H1 (cell line): ENCODE measurements around the gene MOB2. TPM values are rescaled to one million over a fixed set of nuclear protein-coding genes. Genes with fewer than 3 reads are reported as not detected.

Experiments
- CTCF ChIA-PET: fragments of 300-600 bp; sonication (Branson Sonifier 250); formaldehyde crosslinking; loops from one replicate; lab custom pipeline; 2021; ENCODE audit not compliant: partially characterized antibody; lab: Charles Lee
- POLR2A ChIA-PET: fragments of 300-600 bp; sonication (Branson Sonifier 250); formaldehyde crosslinking; loops from one replicate; lab custom pipeline; 2021; ENCODE audit warnings: inconsistent platforms; ENCODE audit not compliant: partially characterized antibody; lab: Charles Lee
- DNase-seq, 2 experiments: peaks; one replicate each; pipeline versions ENCODE4 v3.0.0 to v3.0.0-alpha.2; 2010 to 2022; ENCODE audit warnings: low spot score in 2 of 2, low read depth in 1 of 2, mixed read lengths in 1 of 2
- FAIRE-seq: peaks from 2 replicates; lab custom pipeline; 2011; peaks lifted over from hg19 to GRCh38; lab: Jason Lieb, UNC
- H2AFZ ChIP-seq: 2 replicates; pipeline ENCODE4 v1.8.1; 2012; ENCODE audit warnings: low read length, inconsistent platforms
- H2AK5ac ChIP-seq: 2 replicates; pipeline ENCODE4 v1.6.1; 2013; ENCODE audit warnings: low read depth, low read length
- H2BK120ac ChIP-seq: replicated peaks from 2 replicates; pipeline ENCODE3; 2013; ENCODE audit warnings: low read depth, low read length, inconsistent platforms
- H2BK12ac ChIP-seq: 2 replicates; pipeline ENCODE4 v1.6.1; 2013; ENCODE audit warnings: low read depth, low read length
- H2BK15ac ChIP-seq: 2 replicates; pipeline ENCODE4 v1.6.1; 2013; ENCODE audit warnings: low read length
- H2BK20ac ChIP-seq: 2 replicates; pipeline ENCODE4 v1.6.1; 2013; ENCODE audit warnings: low read length
- H2BK5ac ChIP-seq: 2 replicates; pipeline ENCODE4 v1.6.1; 2013; ENCODE audit warnings: low read depth, low read length
- H3K14ac ChIP-seq: 2 replicates; pipeline ENCODE4 v1.6.1; 2013; ENCODE audit warnings: inconsistent platforms; ENCODE audit not compliant: insufficient read length
- H3K18ac ChIP-seq: 2 replicates; pipeline ENCODE4 v1.6.1; 2013; ENCODE audit warnings: low read length; ENCODE audit errors: extremely low read depth
- H3K23ac ChIP-seq: 2 replicates; pipeline ENCODE4 v1.6.1; 2013; ENCODE audit warnings: inconsistent platforms; ENCODE audit not compliant: insufficient read length
- H3K23me2 ChIP-seq: 2 replicates; pipeline ENCODE4 v1.6.1; 2013; ENCODE audit warnings: low read depth, low read length
- H3K27ac ChIP-seq: 2 replicates; pipeline ENCODE4 v1.6.1; 2011; ENCODE audit warnings: low read depth, low read length, inconsistent platforms
- H3K27me3 ChIP-seq, 4 experiments: replicated peaks in 1 of 4; 1 replicate in 1 of 4; 2 replicates in 3 of 4; pipeline versions ENCODE4 v1.6.1 to v1.8.1; 2011 to 2013; ENCODE audit warnings: low read length in 3 of 4, mild to moderate bottlenecking in 3 of 4, inconsistent platforms in 2 of 4, mixed read lengths in 2 of 4, moderate library complexity in 1 of 4; ENCODE audit not compliant: control insufficient read depth in 3 of 4, insufficient read depth in 3 of 4; ENCODE audit errors: extremely low read depth in 1 of 4
- H3K36me3 ChIP-seq, 4 experiments: 2 replicates each; pipeline versions ENCODE4 v1.6.1 to v1.8.1; 2011 to 2013; ENCODE audit warnings: mild to moderate bottlenecking in 4 of 4, low read length in 3 of 4, moderate library complexity in 2 of 4, control low read depth in 1 of 4, inconsistent platforms in 1 of 4; ENCODE audit not compliant: insufficient read depth in 4 of 4, control insufficient read depth in 2 of 4
- H3K4ac ChIP-seq: replicated peaks from 2 replicates; pipeline ENCODE3; 2013; ENCODE audit warnings: low read length, low read depth, mixed read lengths, inconsistent platforms; ENCODE audit not compliant: insufficient read length
- H3K4me1 ChIP-seq, 4 experiments: replicated peaks in 1 of 4; 1 replicate in 1 of 4; 2 replicates in 3 of 4; pipeline versions ENCODE4 v1.6.1 to v1.8.1; 2011 to 2013; ENCODE audit warnings: low read length in 3 of 4, inconsistent platforms in 2 of 4, mixed read lengths in 1 of 4; ENCODE audit not compliant: insufficient read depth in 4 of 4, control insufficient read depth in 3 of 4
- H3K4me2 ChIP-seq, 2 experiments: 2 replicates each; pipeline versions ENCODE4 v1.6.1 to v1.8.1; 2011 to 2013; ENCODE audit warnings: low read depth in 2 of 2, low read length in 2 of 2, control low read depth in 1 of 2, inconsistent platforms in 1 of 2, mild to moderate bottlenecking in 1 of 2; ENCODE audit not compliant: insufficient read depth in 1 of 2
- H3K4me3 ChIP-seq, 4 experiments: fragments of 200-600, 300-600 bp in 1 of 4; sonication (generic), shearing (Covaris generic), sonication (Bioruptor Twin) in 1 of 4; 2 replicates each; pipeline versions ENCODE4 v1.5.1 to v1.8.1; 2011 to 2016; ENCODE audit warnings: low read length in 4 of 4, low read depth in 3 of 4, control low read depth in 2 of 4, inconsistent platforms in 2 of 4, mild to moderate bottlenecking in 2 of 4, mixed read lengths in 1 of 4, moderate library complexity in 1 of 4; ENCODE audit not compliant: insufficient read depth in 2 of 4; ENCODE audit errors: extremely low read depth in 1 of 4
- H3K56ac ChIP-seq: replicated peaks from 2 replicates; pipeline ENCODE3; 2013; ENCODE audit warnings: low read depth, mild to moderate bottlenecking, mixed read lengths, low read length, inconsistent platforms; ENCODE audit not compliant: insufficient read length
- H3K79me1 ChIP-seq: 2 replicates; pipeline ENCODE4 v1.6.1; 2013; ENCODE audit warnings: low read depth, low read length, control low read depth
- H3K79me2 ChIP-seq, 2 experiments: 2 replicates each; pipeline versions ENCODE4 v1.6.1 to v1.8.1; 2012 to 2013; ENCODE audit warnings: low read length in 2 of 2, mild to moderate bottlenecking in 2 of 2, inconsistent platforms in 1 of 2; ENCODE audit not compliant: insufficient read depth in 2 of 2, control insufficient read depth in 1 of 2
- H3K9ac ChIP-seq, 4 experiments: replicated peaks in 1 of 4; 1 replicate in 1 of 4; 2 replicates in 3 of 4; pipeline versions ENCODE4 v1.6.1 to v1.8.1; 2011 to 2013; ENCODE audit warnings: low read depth in 3 of 4, low read length in 3 of 4, control low read depth in 2 of 4, mild to moderate bottlenecking in 2 of 4, moderate library complexity in 2 of 4, inconsistent platforms in 1 of 4; ENCODE audit errors: extremely low read depth in 1 of 4
- H3K9me3 ChIP-seq, 2 experiments: 2 replicates each; pipeline versions ENCODE4 v1.6.1 to v1.8.1; 2012 to 2013; ENCODE audit warnings: mild to moderate bottlenecking in 2 of 2, moderate library complexity in 2 of 2, control low read depth in 1 of 2, inconsistent platforms in 1 of 2, low read depth in 1 of 2, low read length in 1 of 2, mixed read lengths in 1 of 2; ENCODE audit not compliant: insufficient read depth in 2 of 2
- H4K20me1 ChIP-seq, 2 experiments: replicated peaks in 1 of 2; 2 replicates each; pipeline versions ENCODE3 to v1.8.1; 2011 to 2013; ENCODE audit warnings: inconsistent platforms in 2 of 2, low read length in 2 of 2, mild to moderate bottlenecking in 1 of 2; ENCODE audit not compliant: insufficient read depth in 2 of 2, control insufficient read depth in 1 of 2
- H4K5ac ChIP-seq: 2 replicates; pipeline ENCODE4 v1.6.1; 2013; ENCODE audit warnings: low read length, low read depth, mixed read lengths, inconsistent platforms; ENCODE audit not compliant: insufficient read length
- H4K8ac ChIP-seq: 2 replicates; pipeline ENCODE4 v1.8.0; 2013; ENCODE audit warnings: mild to moderate bottlenecking, moderate library complexity, low read length, inconsistent platforms; ENCODE audit not compliant: insufficient read depth; ENCODE audit errors: extremely low read depth
- H4K91ac ChIP-seq: replicated peaks from 2 replicates; pipeline ENCODE3; 2013; ENCODE audit warnings: low read length, mixed read lengths, inconsistent platforms; ENCODE audit not compliant: insufficient read length
- ATF3 ChIP-seq: IDR thresholded peaks from 2 replicates; pipeline ENCODE4 v1.6.1; 2011; ENCODE audit warnings: low read depth, mild to moderate bottlenecking, low read length; ENCODE audit not compliant: insufficient read depth
- CBX5 ChIP-seq: fragments of 300-800, 300-1000 bp; sonication (generic); IDR thresholded peaks from 2 replicates; pipeline ENCODE4 v1.7.1; 2016; ENCODE audit warnings: antibody characterized with exemption, low read length, low read depth
- CBX8 ChIP-seq: fragments of 300-800, 300-1000 bp; sonication (generic); IDR thresholded peaks from 2 replicates; pipeline ENCODE4 v1.7.1; 2016; ENCODE audit warnings: low read depth, low read length, borderline replicate concordance
- GABPA ChIP-seq: IDR thresholded peaks from 2 replicates; pipeline ENCODE4 v1.6.1; 2011; ENCODE audit warnings: mild to moderate bottlenecking, low read length, moderate library complexity, borderline replicate concordance; ENCODE audit not compliant: insufficient read depth
- KDM1A ChIP-seq: fragments of 200-600, 300-600 bp; sonication (generic); IDR thresholded peaks from 2 replicates; pipeline ENCODE4 v1.7.1; 2016; ENCODE audit warnings: mild to moderate bottlenecking, low read length, borderline replicate concordance
- MAFK ChIP-seq: IDR thresholded peaks from 2 replicates; pipeline ENCODE4 v1.6.1; 2012; ENCODE audit warnings: low read depth, mild to moderate bottlenecking, improper control_type of control experiment, low read length
- NRF1 ChIP-seq: IDR thresholded peaks from 2 replicates; pipeline ENCODE4 v1.6.1; 2011; ENCODE audit warnings: mild to moderate bottlenecking, low read depth, low read length, improper control_type of control experiment
- POLR2A ChIP-seq, 2 experiments: IDR thresholded peaks; 1 replicate in 1 of 2; 2 replicates in 1 of 2; pipeline ENCODE4 v1.6.1; 2011; ENCODE audit warnings: low read depth in 2 of 2, low read length in 2 of 2, mild to moderate bottlenecking in 2 of 2; ENCODE audit errors: control extremely low read depth in 1 of 2
- RBBP5 ChIP-seq: IDR thresholded peaks from 2 replicates; pipeline ENCODE4 v1.7.1; 2012; ENCODE audit warnings: low read depth, mild to moderate bottlenecking, inconsistent platforms, low read length, moderate library complexity, borderline replicate concordance
- RXRA ChIP-seq: IDR thresholded peaks from 2 replicates; pipeline ENCODE4 v1.6.1; 2011; ENCODE audit warnings: low read depth, mild to moderate bottlenecking, low read length, moderate library complexity; ENCODE audit not compliant: insufficient read depth
- SP4 ChIP-seq: IDR thresholded peaks from 2 replicates; pipeline ENCODE4 v1.6.1; 2012; ENCODE audit warnings: low read length, inconsistent platforms
- TCF12 ChIP-seq: IDR thresholded peaks from 2 replicates; pipeline ENCODE4 v1.6.1; 2011; ENCODE audit warnings: low read depth, mild to moderate bottlenecking, low read length
- WGBS, 2 experiments: shearing (Covaris generic) in 1 of 2; methylation state at CpG; one replicate each; pipeline versions ENCODE4 v1.1.6 to v1.1.7; 2013 to 2015; ENCODE audit warnings: low lambda C conversion rate in 2 of 2, mixed read lengths in 2 of 2, inconsistent platforms in 1 of 2, low coverage in 1 of 2, missing lambda C conversion rate in 1 of 2; ENCODE audit not compliant: insufficient replicate concordance in 2 of 2, insufficient coverage in 1 of 2, insufficient read length in 1 of 2; ENCODE audit errors: extremely low coverage in 1 of 2, missing lambda C conversion rate in 1 of 2; 5-methylcytosine and 5-hydroxymethylcytosine counted together
- polyA plus RNA-seq, 7 experiments: library from polyadenylated mRNA; depleted of rRNA in 3 of 7; stranded (reverse) in 5 of 7; unstranded in 2 of 7; fragments of >200 nt in 5 of 7; fragments of 200-250 nt in 2 of 7; gene quantifications; 1 replicate in 5 of 7; 2 replicates in 1 of 7; 4 replicates in 1 of 7; pipeline versions ENCODE4 v1.2.1 to v1.2.3, GENCODE V29; 2011 to 2013; ENCODE audit warnings: missing spikeins in 2 of 7, mixed read lengths in 2 of 7
- total RNA-seq: library from RNA; stranded (reverse); fragmentation: NEBNext Ultra II Directional; extraction: Animal tissue kit (Norgen Biotek cat#: 25700); gene quantifications from 2 replicates; pipeline ENCODE4 v1.2.1, GENCODE V29; 2021

MOB2 gene
- total and polyA plus RNA-seq, 2 of the 8 experiments (the other 6 are each of a cell fraction or from before 2014, with no cell fraction given) = 18.6 to 28.2 TPM

GRCh38 chr11:1507381-1508140 lies 21.0 kb upstream of the MOB2 start:
- Histone ChIP-seq H3K79me2 (peaks cover 0 to 25% of the 10 kb centered on the region in 2 experiments; a peak in 1 of 4 replicates), H2BK15ac (no peak overlapping the region), H2AFZ (no peak overlapping the region), H3K23me2 (no peaks in the 10 kb centered on the region), H4K20me1 (peaks cover 5 to 19% of the 10 kb centered on the region in 2 experiments), H3K14ac (no peak overlapping the region), H3K27ac (peak overlapping the region; percentile 26; the same call in 1 of the 2 replicates), H3K18ac (no peak overlapping the region; the same call in 1 of the 2 replicates), H3K56ac (no peak overlapping the region), H2BK12ac (no peak overlapping the region), H2BK5ac (no peak overlapping the region), H2BK20ac (no peak overlapping the region), H3K27me3 (no peaks in the 10 kb centered on the region), H3K9me3 (no peaks in the 10 kb centered on the region), H4K5ac (no peak overlapping the region), H3K4me2 (peak overlapping the region in 1 of 2 experiments; percentile 6; a peak in 2 of 4 replicates), H4K91ac (no peak overlapping the region), H3K36me3 (no peaks in the 10 kb centered on the region), H3K9ac (no peak overlapping the region; a peak in 1 of 7 replicates), H3K4me1 (peaks cover 0 to 18% (median 9%) of the 10 kb centered on the region in 4 experiments; a peak in 3 of 7 replicates), H3K4me3 (no peak overlapping the region), H3K79me1 (peaks cover 17% of the 10 kb centered on the region), H3K4ac (no peak overlapping the region), H3K23ac (no peak overlapping the region), H2AK5ac (no peak overlapping the region), H2BK120ac (no peak overlapping the region), H4K8ac (peak overlapping the region; percentile 78)
- FAIRE-seq = no peak
- DNase-seq = no peak
- 74% methylated on average over 21 of the region's 21 CpGs; no CpG with 5 or more reads in 1 of the 2 experiments for WGBS, 2 experiments
- POLR2A ChIA-PET = no interaction called here
- CTCF ChIA-PET = interaction anchor here (0.8 to 2.0 kb wide), 8 partner anchors 8 to 66 kb away, joined by 3 to 8 read pairs (median 4); no protein-coding TSS in a partner anchor
- TF ChIP-seq GABPA (no peak), NRF1 (no peak), RXRA (no peak), ATF3 (no peak), CBX5 (no peak), TCF12 (no peak), CBX8 (no peak), POLR2A (IDR thresholded peaks at IDR 0.05; ENCODE audit: control extremely low read depth in 1 of 2, low read depth in 2 of 2, low read length in 2 of 2) (no peak), KDM1A (no peak), RBBP5 (no peak), SP4 (no peak), MAFK (no peak)
